Measurements from ENCODE around the gene SKOR1. TPM values are rescaled to one million over a fixed set of nuclear protein-coding genes. Genes with fewer than 3 reads are reported as not detected.
A peak's percentile ranks its signal among the peaks of the same experiment; 100 is the strongest.

SKOR1 gene
- total RNA-seq, 1 experiment from 2014 or later = 0.06 TPM

- DNase-seq (ENCODE audit: low read depth) = no peak
Observed at GRCh38 chr15:67831363-67831762, 6.1 kb downstream of the SKOR1 start.

- DNase-seq (ENCODE audit: low read depth) = peak; percentile 45
Observed at GRCh38 chr15:67832031-67832551, 6.8 kb downstream of the SKOR1 start.

- no peak for DNase-seq (ENCODE audit: low read depth)
Observed at GRCh38 chr15:67832897-67833709, 7.8 kb downstream of the SKOR1 start.

- DNase-seq (ENCODE audit: low read depth) = peak; percentile 25
Observed at GRCh38 chr15:67833710-67834511, 8.6 kb downstream of the SKOR1 start.

GRCh38 chr15:67834581-67835296, 9.4 kb downstream of the SKOR1 start:
- DNase-seq (ENCODE audit: low read depth) = no peak

- DNase-seq (ENCODE audit: low read depth) = no peak
Observed at GRCh38 chr15:67835297-67836133, 10.2 kb downstream of the SKOR1 start.

GRCh38 chr15:67836134-67836455, 10.8 kb downstream of the SKOR1 start:
- DNase-seq (ENCODE audit: low read depth) = no peak

- peak; percentile 18 for DNase-seq (ENCODE audit: low read depth)
Observed at GRCh38 chr15:67836477-67836876, 11.2 kb downstream of the SKOR1 start.

GRCh38 chr15:67836955-67837354, 11.6 kb downstream of the SKOR1 start:
- no peak for DNase-seq (ENCODE audit: low read depth)

- peak; percentile 38 for DNase-seq (ENCODE audit: low read depth)
Observed at GRCh38 chr15:67838789-67839332, 13.6 kb downstream of the SKOR1 start.

GRCh38 chr15:67839499-67839928, 14.2 kb downstream of the SKOR1 start:
- peak; percentile 56 for DNase-seq (ENCODE audit: low read depth)

GRCh38 chr15:67839929-67840748, 14.8 kb downstream of the SKOR1 start, which contains the start of gene RNU6-1:
Gene RNU6-1, minus strand, starts transcription at chr15:67840045.
- peak; percentile 90 for DNase-seq (ENCODE audit: low read depth)

GRCh38 chr15:67840749-67841512, 15.6 kb downstream of the SKOR1 start:
- DNase-seq (ENCODE audit: low read depth) = peak; percentile 43

GRCh38 chr15:67841513-67841762, 16.1 kb downstream of the SKOR1 start:
- DNase-seq (ENCODE audit: low read depth) = no peak

- DNase-seq (ENCODE audit: low read depth) = no peak
Observed at GRCh38 chr15:67843092-67843501, 17.8 kb downstream of the SKOR1 start.

- no peak for DNase-seq (ENCODE audit: low read depth)
Observed at GRCh38 chr15:67843571-67844387, 18.5 kb downstream of the SKOR1 start.

GRCh38 chr15:67845974-67846373, 20.7 kb downstream of the SKOR1 start:
- no peak for DNase-seq (ENCODE audit: low read depth)

GRCh38 chr15:67849538-67849937, 24.2 kb downstream of the SKOR1 start:
- no peak for DNase-seq (ENCODE audit: low read depth)
